OCI-LY1 (cell line): Measurements from ENCODE around the gene PLEKHM3.

ENCODE experiments used
- CTCF ChIP-seq: fragments of 200-600 bp; sonication (generic), shearing (Covaris generic); IDR thresholded peaks from 2 replicates; pipeline ENCODE4 v1.5.1; 2017; ENCODE audit warnings: mild to moderate bottlenecking, antibody characterized with exemption, low read length, moderate library complexity, mixed read lengths
- EZH2 ChIP-seq: fragments of 200-600 bp; sonication (generic), shearing (Covaris generic); IDR thresholded peaks from 2 replicates; pipeline ENCODE4 v1.8.0; 2017; ENCODE audit warnings: borderline replicate concordance, mixed run types, mild to moderate bottlenecking, antibody characterized with exemption, low read length, moderate library complexity, mixed read lengths

- no peak for TF ChIP-seq CTCF
- no peak for TF ChIP-seq EZH2
Measured at GRCh38 chr2:207993151-207993763, 32.1 kb downstream of the PLEKHM3 start.
